Measurements from ENCODE around the gene MOV10L1.

Gene MOV10L1

GRCh38 chr22:50190941-50191741, 101.3 kb downstream of the MOV10L1 start:
- H3K4me3 Mint-ChIP-seq, result peak overlapping the region; percentile 91 to 95
- ATAC-seq (replicated peaks) (peak; percentile 69), DNase-seq (peak; percentile 72 to 76 (median 73))
- peaks cover 38 to 43% of the 10 kb centered on the region in 2 donors for H3K4me1 Mint-ChIP-seq (ENCODE audit: low read depth in 2 of 2)
- peaks cover 71% of the 10 kb centered on the region for H3K36me3 Mint-ChIP-seq (ENCODE audit: insufficient read depth)
- H3K27me3 Mint-ChIP-seq, result no peaks in the 10 kb centered on the region
- H3K27ac Mint-ChIP-seq, result peak overlapping the region; percentile 98 to 100
- no peaks in the 10 kb centered on the region for H3K9me3 Mint-ChIP-seq

- Mint-ChIP-seq H3K27me3 (no peaks in the 10 kb centered on the region), H3K4me3 (peak overlapping the region; percentile 59 to 91), H3K36me3 (ENCODE audit: insufficient read depth) (peaks cover 71% of the 10 kb centered on the region), H3K9me3 (no peaks in the 10 kb centered on the region), H3K4me1 (ENCODE audit: low read depth in 2 of 2) (peaks cover 28 to 36% of the 10 kb centered on the region in 2 donors), H3K27ac (peak overlapping the region; percentile 98 to 100)
- ATAC-seq (replicated peaks) (no peak), DNase-seq (peak in 1 of 3 experiments; percentile 33)
Observed at GRCh38 chr22:50192436-50193204, 102.8 kb downstream of the MOV10L1 start.

- peak overlapping the region in 1 of 2 donors; percentile 98 for H3K27ac Mint-ChIP-seq
- H3K27me3 Mint-ChIP-seq, result no peaks in the 10 kb centered on the region
- DNase-seq, result no peak
- no peaks in the 10 kb centered on the region for H3K9me3 Mint-ChIP-seq
- peak overlapping the region in 1 of 2 donors; percentile 91 for H3K4me3 Mint-ChIP-seq
- H3K36me3 Mint-ChIP-seq (ENCODE audit: insufficient read depth), result peaks cover 69% of the 10 kb centered on the region
- peaks cover 25 to 32% of the 10 kb centered on the region in 2 donors for H3K4me1 Mint-ChIP-seq (ENCODE audit: low read depth in 2 of 2)
- ATAC-seq (replicated peaks), result no peak
Observed at GRCh38 chr22:50193621-50194020, 103.8 kb downstream of the MOV10L1 start.

- H3K9me3 Mint-ChIP-seq, result no peaks in the 10 kb centered on the region
- H3K4me3 Mint-ChIP-seq, result peak overlapping the region in 1 of 2 donors; percentile 23
- peaks cover 24 to 30% of the 10 kb centered on the region in 2 donors for H3K4me1 Mint-ChIP-seq (ENCODE audit: low read depth in 2 of 2)
- ATAC-seq (replicated peaks), result no peak
- H3K36me3 Mint-ChIP-seq (ENCODE audit: insufficient read depth), result peaks cover 73% of the 10 kb centered on the region
- H3K27ac Mint-ChIP-seq, result peak overlapping the region in 1 of 2 donors; percentile 85
- H3K27me3 Mint-ChIP-seq, result no peaks in the 10 kb centered on the region
- no peak for DNase-seq
Observed at GRCh38 chr22:50194037-50194805, 104.4 kb downstream of the MOV10L1 start.

GRCh38 chr22:50196256-50196655, 106.5 kb downstream of the MOV10L1 start:
- Mint-ChIP-seq H3K9me3 (no peaks in the 10 kb centered on the region), H3K27me3 (no peaks in the 10 kb centered on the region), H3K27ac (peak overlapping the region in 1 of 2 donors; percentile 85), H3K4me3 (no peak overlapping the region), H3K4me1 (ENCODE audit: low read depth in 2 of 2) (peaks cover 11 to 24% of the 10 kb centered on the region in 2 donors), H3K36me3 (ENCODE audit: insufficient read depth) (peaks cover 61% of the 10 kb centered on the region)
- ATAC-seq (replicated peaks) (no peak), DNase-seq (no peak)

GRCh38 chr22:50197000-50197800, 107.4 kb downstream of the MOV10L1 start:
- Mint-ChIP-seq H3K36me3 (ENCODE audit: insufficient read depth) (peaks cover 54% of the 10 kb centered on the region), H3K9me3 (no peaks in the 10 kb centered on the region), H3K27ac (peak overlapping the region in 1 of 2 donors; percentile 49), H3K4me3 (no peak overlapping the region), H3K27me3 (no peaks in the 10 kb centered on the region), H3K4me1 (ENCODE audit: low read depth in 2 of 2) (peaks cover 11 to 19% of the 10 kb centered on the region in 2 donors)
- no peak for ATAC-seq (replicated peaks)
- no peak for DNase-seq

- H3K27me3 Mint-ChIP-seq, result no peaks in the 10 kb centered on the region
- H3K9me3 Mint-ChIP-seq, result no peaks in the 10 kb centered on the region
- no peak overlapping the region for H3K4me3 Mint-ChIP-seq
- no peak overlapping the region for H3K27ac Mint-ChIP-seq
- peaks cover 11 to 15% of the 10 kb centered on the region in 2 donors for H3K4me1 Mint-ChIP-seq (ENCODE audit: low read depth in 2 of 2)
- H3K36me3 Mint-ChIP-seq (ENCODE audit: insufficient read depth), result peaks cover 48% of the 10 kb centered on the region
- ATAC-seq (replicated peaks) (no peak), DNase-seq (no peak)
Observed at GRCh38 chr22:50197856-50198623, 108.2 kb downstream of the MOV10L1 start.

- no peaks in the 10 kb centered on the region for H3K9me3 Mint-ChIP-seq
- H3K4me3 Mint-ChIP-seq, result no peak overlapping the region
- ATAC-seq (replicated peaks) (no peak), DNase-seq (no peak)
- H3K36me3 Mint-ChIP-seq (ENCODE audit: insufficient read depth), result peaks cover 49% of the 10 kb centered on the region
- peak overlapping the region; percentile 64 to 81 for H3K27ac Mint-ChIP-seq
- peaks cover 11 to 15% of the 10 kb centered on the region in 2 donors for H3K4me1 Mint-ChIP-seq (ENCODE audit: low read depth in 2 of 2)
- no peaks in the 10 kb centered on the region for H3K27me3 Mint-ChIP-seq
Observed at GRCh38 chr22:50198624-50199017, 108.8 kb downstream of the MOV10L1 start.

GRCh38 chr22:50199251-50199721, 109.5 kb downstream of the MOV10L1 start:
- Mint-ChIP-seq H3K4me3 (peak overlapping the region; percentile 76 to 77), H3K4me1 (ENCODE audit: low read depth in 2 of 2) (peaks cover 11 to 13% of the 10 kb centered on the region in 2 donors), H3K36me3 (ENCODE audit: insufficient read depth) (peaks cover 48% of the 10 kb centered on the region), H3K27ac (peak overlapping the region; percentile 64 to 81), H3K9me3 (no peaks in the 10 kb centered on the region), H3K27me3 (no peaks in the 10 kb centered on the region)
- no peak for DNase-seq
- ATAC-seq (replicated peaks), result no peak

GRCh38 chr22:50199829-50200460, 110.1 kb downstream of the MOV10L1 start:
- no peaks in the 10 kb centered on the region for H3K9me3 Mint-ChIP-seq
- H3K36me3 Mint-ChIP-seq (ENCODE audit: insufficient read depth), result peaks cover 41% of the 10 kb centered on the region
- peaks cover 15 to 18% of the 10 kb centered on the region in 2 donors for H3K4me1 Mint-ChIP-seq (ENCODE audit: low read depth in 2 of 2)
- ATAC-seq (replicated peaks), result no peak
- H3K27me3 Mint-ChIP-seq, result no peaks in the 10 kb centered on the region
- peak overlapping the region; percentile 64 to 81 for H3K27ac Mint-ChIP-seq
- peak overlapping the region; percentile 76 to 77 for H3K4me3 Mint-ChIP-seq
- no peak for DNase-seq

GRCh38 chr22:50200461-50201190, 110.8 kb downstream of the MOV10L1 start, which contains the start of gene SELENOO:
Gene SELENOO (plus strand): TSS chr22:50201011. CDS start chr22:50201037, 26 bp downstream.
- Mint-ChIP-seq H3K4me1 (ENCODE audit: low read depth in 2 of 2) (peaks cover 20 to 21% of the 10 kb centered on the region in 2 donors), H3K27ac (peak within 1 kb of the TSS; percentile 81 to 83), H3K36me3 (ENCODE audit: insufficient read depth) (peaks cover 36% of the 10 kb centered on the region), H3K9me3 (no peaks in the 10 kb centered on the region), H3K27me3 (no peaks in the 10 kb centered on the region), H3K4me3 (peak within 1 kb of the TSS; percentile 77 to 78)
- ATAC-seq (replicated peaks) (peak; percentile 87), DNase-seq (peak; percentile 85 to 86 (median 86))
